ENCODE data around the gene PLBD2. TPM values are rescaled to one million over a fixed set of nuclear protein-coding genes. Genes with fewer than 3 reads are reported as not detected.

PLBD2 gene
- total RNA-seq, 3 donors from 2014 or later = 15.4 to 59.8 (median 26.9) TPM

DNA sequence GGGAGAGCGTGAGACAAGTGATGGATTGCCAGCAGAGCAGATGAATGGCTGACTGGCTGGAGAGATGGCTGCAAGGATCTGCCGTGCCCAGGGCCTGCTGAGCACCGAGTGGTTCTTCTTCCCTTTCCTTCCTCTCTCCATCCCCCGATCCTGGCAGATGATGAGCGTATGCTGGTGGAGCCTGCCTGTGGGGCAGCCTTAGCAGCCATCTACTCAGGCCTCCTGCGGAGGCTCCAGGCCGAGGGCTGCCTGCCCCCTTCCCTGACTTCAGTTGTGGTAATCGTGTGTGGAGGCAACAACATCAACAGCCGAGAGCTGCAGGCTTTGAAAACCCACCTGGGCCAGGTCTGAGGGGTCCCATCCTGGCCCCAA lies 79.3 kb downstream of the PLBD2 start:
- H3K27me3 ChIP-seq = no peaks in the 10 kb centered on the region
- H3K9me3 ChIP-seq = no peaks in the 10 kb centered on the region
- no peak for DNase-seq (ENCODE audit: low spot score in 2 of 2)
- H3K4me3 ChIP-seq = no peak overlapping the region
- intact Hi-C loops (cut with DNase I; ENCODE audit: low total_unique reads) = no loop called here
- H3K36me3 ChIP-seq = no peaks in the 10 kb centered on the region
- no peak overlapping the region for H3K27ac ChIP-seq
- H3K4me1 ChIP-seq = no peaks in the 10 kb centered on the region
- TF ChIP-seq POLR2A (IDR thresholded peaks at IDR 0.05) (no peak), POLR2AphosphoS5 (IDR thresholded peaks at IDR 0.05) (no peak)
- TF ChIP-seq, protein P1, sequence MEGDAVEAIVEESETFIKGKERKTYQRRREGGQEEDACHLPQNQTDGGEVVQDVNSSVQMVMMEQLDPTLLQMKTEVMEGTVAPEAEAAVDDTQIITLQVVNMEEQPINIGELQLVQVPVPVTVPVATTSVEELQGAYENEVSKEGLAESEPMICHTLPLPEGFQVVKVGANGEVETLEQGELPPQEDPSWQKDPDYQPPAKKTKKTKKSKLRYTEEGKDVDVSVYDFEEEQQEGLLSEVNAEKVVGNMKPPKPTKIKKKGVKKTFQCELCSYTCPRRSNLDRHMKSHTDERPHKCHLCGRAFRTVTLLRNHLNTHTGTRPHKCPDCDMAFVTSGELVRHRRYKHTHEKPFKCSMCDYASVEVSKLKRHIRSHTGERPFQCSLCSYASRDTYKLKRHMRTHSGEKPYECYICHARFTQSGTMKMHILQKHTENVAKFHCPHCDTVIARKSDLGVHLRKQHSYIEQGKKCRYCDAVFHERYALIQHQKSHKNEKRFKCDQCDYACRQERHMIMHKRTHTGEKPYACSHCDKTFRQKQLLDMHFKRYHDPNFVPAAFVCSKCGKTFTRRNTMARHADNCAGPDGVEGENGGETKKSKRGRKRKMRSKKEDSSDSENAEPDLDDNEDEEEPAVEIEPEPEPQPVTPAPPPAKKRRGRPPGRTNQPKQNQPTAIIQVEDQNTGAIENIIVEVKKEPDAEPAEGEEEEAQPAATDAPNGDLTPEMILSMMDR (IDR thresholded peaks at IDR 0.05) = no peak

DNA sequence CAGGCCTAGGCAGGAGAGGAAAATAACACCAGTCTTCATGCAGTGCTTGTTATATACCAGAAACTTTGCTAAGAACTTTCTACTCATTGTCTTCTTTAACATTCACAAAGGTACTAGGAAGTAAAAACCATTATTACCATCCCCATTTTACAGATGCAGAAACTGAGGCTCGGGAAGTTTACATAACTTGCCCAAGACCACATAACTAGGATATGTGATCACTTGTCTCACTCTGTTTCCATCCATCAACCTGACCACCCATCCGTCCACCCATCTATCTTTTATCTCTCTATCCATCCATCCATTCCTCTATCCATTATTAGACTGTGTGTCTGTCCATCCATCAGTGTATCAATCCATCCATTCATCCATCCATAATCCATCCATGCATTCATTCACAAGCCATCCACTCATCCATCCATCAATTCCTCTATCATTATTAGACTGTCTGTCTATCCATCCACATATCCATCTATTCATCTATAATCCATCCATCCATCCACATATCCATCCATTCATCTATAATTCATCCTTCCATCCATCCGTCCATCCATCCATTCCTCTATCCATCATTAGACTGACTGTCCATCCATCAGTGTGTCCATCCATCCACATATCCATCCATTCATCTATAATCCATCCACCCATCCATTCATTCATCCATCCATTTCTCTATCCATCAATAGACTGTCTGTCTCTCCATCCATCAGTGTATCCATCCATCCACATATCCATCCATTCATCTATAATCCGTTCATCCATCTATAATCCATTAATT lies 80.3 kb downstream of the PLBD2 start:
- Histone ChIP-seq H3K9me3 (no peaks in the 10 kb centered on the region), H3K27ac (no peak overlapping the region), H3K36me3 (no peaks in the 10 kb centered on the region), H3K4me1 (no peaks in the 10 kb centered on the region), H3K27me3 (no peaks in the 10 kb centered on the region), H3K4me3 (no peak overlapping the region)
- no peak for DNase-seq (ENCODE audit: low spot score in 2 of 2)
- intact Hi-C loops (cut with DNase I; ENCODE audit: low total_unique reads) = no loop called here
- TF ChIP-seq POLR2A (IDR thresholded peaks at IDR 0.05) = no peak
- TF ChIP-seq, protein P1 (IDR thresholded peaks at IDR 0.05) = no peak
- TF ChIP-seq POLR2AphosphoS5 (IDR thresholded peaks at IDR 0.05) = no peak

DNA sequence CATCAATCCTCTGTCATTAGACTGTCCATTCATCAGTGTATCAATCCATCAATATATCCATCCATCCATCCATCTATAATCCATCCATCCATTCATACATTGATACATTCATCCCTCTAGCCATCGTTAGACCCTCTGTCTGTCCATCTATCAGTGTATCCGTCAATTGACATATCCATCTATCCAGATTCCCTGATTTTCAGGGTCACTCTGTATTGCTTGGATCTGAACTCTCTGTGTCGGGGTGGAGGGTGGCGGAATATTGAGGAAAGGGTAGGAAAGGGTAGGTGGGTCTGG lies 80.9 kb downstream of the PLBD2 start:
- TF ChIP-seq, protein P1 (IDR thresholded peaks at IDR 0.05) = no peak
- TF ChIP-seq POLR2A (IDR thresholded peaks at IDR 0.05) = no peak
- no peak for TF ChIP-seq POLR2AphosphoS5 (IDR thresholded peaks at IDR 0.05)
- Histone ChIP-seq H3K9me3 (no peaks in the 10 kb centered on the region), H3K27me3 (no peaks in the 10 kb centered on the region), H3K4me3 (no peak overlapping the region), H3K36me3 (no peaks in the 10 kb centered on the region), H3K4me1 (no peaks in the 10 kb centered on the region), H3K27ac (no peak overlapping the region)
- intact Hi-C loops (cut with DNase I; ENCODE audit: low total_unique reads) = no loop called here
- DNase-seq (ENCODE audit: low spot score in 2 of 2) = no peak

DNA sequence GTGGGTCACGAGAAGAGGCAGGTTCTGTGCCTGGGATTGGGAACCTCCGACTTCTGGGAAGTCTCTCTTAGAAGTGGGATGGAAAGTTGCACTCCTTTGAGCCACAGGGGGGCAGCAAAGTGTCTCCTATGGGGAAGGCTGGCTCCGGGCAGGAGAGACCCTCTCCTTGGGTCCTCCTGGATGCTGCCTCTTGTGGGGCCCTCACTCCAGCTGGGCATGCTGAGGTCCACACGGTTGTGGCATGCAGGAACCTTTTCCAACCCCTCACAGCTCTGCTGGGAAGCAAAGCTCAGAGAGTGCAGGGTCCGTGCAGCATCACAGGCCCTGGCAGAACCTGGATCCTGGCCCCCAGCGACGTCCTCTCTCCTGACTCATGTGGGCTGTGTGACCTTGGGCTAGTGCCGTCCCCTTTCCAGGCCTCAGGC lies 81.2 kb downstream of the PLBD2 start:
- no peaks in the 10 kb centered on the region for H3K9me3 ChIP-seq
- H3K4me3 ChIP-seq = no peak overlapping the region
- H3K27me3 ChIP-seq = no peaks in the 10 kb centered on the region
- no peak for DNase-seq (ENCODE audit: low spot score in 2 of 2)
- TF ChIP-seq POLR2AphosphoS5 (IDR thresholded peaks at IDR 0.05) = no peak
- TF ChIP-seq, protein P1 (IDR thresholded peaks at IDR 0.05) = peak in 1 of 3 donors; percentile 37
- no peak for TF ChIP-seq POLR2A (IDR thresholded peaks at IDR 0.05)
- H3K27ac ChIP-seq = no peak overlapping the region
- no peaks in the 10 kb centered on the region for H3K36me3 ChIP-seq
- no peaks in the 10 kb centered on the region for H3K4me1 ChIP-seq
- intact Hi-C loops (cut with DNase I; ENCODE audit: low total_unique reads) = no loop called here

DNA sequence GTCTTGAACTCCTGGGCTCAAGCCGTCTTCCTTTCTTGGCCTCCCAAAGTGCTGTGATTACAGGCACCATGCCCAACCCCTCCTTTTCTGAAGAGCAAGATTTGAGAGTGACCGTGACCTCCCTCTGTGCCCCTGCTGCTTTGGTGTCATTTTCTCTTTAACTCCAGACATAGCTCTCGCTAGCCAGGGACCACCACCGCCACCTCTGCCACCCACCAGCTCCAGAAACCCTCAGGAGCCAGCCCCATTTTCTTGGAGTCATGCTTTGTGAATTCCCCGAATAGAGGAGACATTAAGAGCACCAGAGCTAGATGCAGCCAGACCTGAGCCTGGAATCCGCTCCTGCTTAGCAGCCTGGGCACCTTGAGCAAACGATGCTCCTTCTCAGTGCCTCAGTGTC lies 81.9 kb downstream of the PLBD2 start:
- intact Hi-C loops (cut with DNase I; ENCODE audit: low total_unique reads) = no loop called here
- H3K27me3 ChIP-seq = no peaks in the 10 kb centered on the region

More for the DNA sequence above, 81.9 kb downstream of the PLBD2 start:
- peaks cover 0 to under 1% of the 10 kb centered on the region in 2 donors for H3K9me3 ChIP-seq
- no peaks in the 10 kb centered on the region for H3K4me1 ChIP-seq
- H3K36me3 ChIP-seq = no peaks in the 10 kb centered on the region
- no peak overlapping the region for H3K27ac ChIP-seq
- DNase-seq (ENCODE audit: low spot score in 2 of 2) = no peak
- no peak overlapping the region for H3K4me3 ChIP-seq
- TF ChIP-seq POLR2A (IDR thresholded peaks at IDR 0.05) (no peak), POLR2AphosphoS5 (IDR thresholded peaks at IDR 0.05) (no peak)
- TF ChIP-seq, protein P1 (IDR thresholded peaks at IDR 0.05) = no peak

Other genes with a start within 250 kb of the PLBD2 start
- 1 to 10 TPM in 2 of 3 donors, not detected in 1; 1.3 to 6.7 TPM for gene RASAL1, start 222.8 kb upstream of the PLBD2 start, total RNA-seq
- under 1 TPM in 1 of 3 donors, not detected in 2; 0.29 TPM for gene CFAP73, start 208.9 kb upstream of the PLBD2 start, total RNA-seq
- gene DDX54, start 173.1 kb upstream of the PLBD2 start, total RNA-seq = 10 to 100 TPM; 51.5 to 62.1 (median 60.3) TPM
- gene RITA1, start 172.9 kb upstream of the PLBD2 start, total RNA-seq = 10 to 100 TPM in 2 of 3 donors, 1 to 10 TPM in 1; 9.4 to 22.4 (median 15.4) TPM
- gene TPCN1, start 137.1 kb upstream of the PLBD2 start, total RNA-seq = 10 to 100 TPM; 46.9 to 71.7 (median 59.5) TPM
- 10 to 100 TPM; 32.6 to 36.1 (median 35.4) TPM for gene SLC8B1, start 23.5 kb upstream of the PLBD2 start, total RNA-seq
- 10 to 100 TPM in 1 of 3 donors, under 1 TPM in 2; 0.66 to 12.0 (median 0.80) TPM for gene SDS, start 45.3 kb downstream of the PLBD2 start, total RNA-seq
- 1 to 10 TPM; 4.6 to 4.9 (median 4.8) TPM for gene SDSL, start 63.8 kb downstream of the PLBD2 start, total RNA-seq
- gene LHX5, start 113.3 kb downstream of the PLBD2 start, total RNA-seq = not detected

All from breast epithelium (tissue), 4 donors.